ENCODE data around the gene AP4M1.
A peak's percentile ranks its signal among the peaks of the same experiment; 100 is the strongest.

Gene AP4M1

DNA sequence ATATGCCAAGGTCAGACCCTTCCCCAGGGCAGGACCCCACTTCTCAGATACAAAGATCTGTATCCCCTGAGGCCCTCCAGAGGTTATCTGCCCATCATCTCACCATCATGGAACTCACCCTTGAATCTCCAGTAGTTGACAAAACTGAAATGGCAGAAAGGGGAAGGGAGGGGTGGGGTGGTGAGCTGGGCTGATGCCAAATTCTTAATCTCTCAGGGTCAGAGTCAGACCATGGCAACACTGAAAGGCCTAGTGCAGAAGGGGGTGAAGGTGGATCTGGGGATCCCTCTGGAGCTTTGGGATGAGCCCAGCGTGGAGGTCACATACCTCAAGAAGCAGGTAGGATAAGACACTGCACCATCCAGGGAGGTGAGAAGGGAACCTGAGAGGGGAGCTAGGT, 21.1 kb downstream of the AP4M1 start:
- H3K9ac ChIP-seq (ENCODE audit: low read length) = no peak overlapping the region; the same call in 1 of the 2 replicates
- no peaks in the 10 kb centered on the region for H3K79me2 ChIP-seq (ENCODE audit: insufficient read depth, low read length)
- H3K27me3 ChIP-seq (ENCODE audit: insufficient read depth, low read length) = no peaks in the 10 kb centered on the region
- no peak for TF ChIP-seq EZH2 (IDR thresholded peaks at IDR 0.05; ENCODE audit: borderline replicate concordance, low read length)
- H3K36me3 ChIP-seq (ENCODE audit: insufficient read depth, low read length) = peaks cover 18% of the 10 kb centered on the region; the same call in 1 of the 2 replicates
- peak overlapping the region; percentile 2; the same call in 1 of the 2 replicates for H3K4me2 ChIP-seq (ENCODE audit: low read length)
- H3K27ac ChIP-seq (ENCODE audit: low read depth, low read length, poor library complexity, severe bottlenecking) = peak overlapping the region; percentile 35
- H3K4me1 ChIP-seq (ENCODE audit: insufficient read depth, low read length, severe bottlenecking) = peaks cover 47% of the 10 kb centered on the region
- no peak overlapping the region for H3K4me3 ChIP-seq (ENCODE audit: low read depth, low read length, poor library complexity, severe bottlenecking)
- no peaks in the 10 kb centered on the region for H3F3A ChIP-seq (ENCODE audit: insufficient read depth, low read length)
- H2AFZ ChIP-seq (ENCODE audit: low read length) = no peak overlapping the region
- no peaks in the 10 kb centered on the region for H4K20me1 ChIP-seq (ENCODE audit: insufficient read depth, low read length)
- no peaks in the 10 kb centered on the region for H3K9me3 ChIP-seq (ENCODE audit: low read length)
- H3K9me2 ChIP-seq (ENCODE audit: low read depth, low read length) = no peaks in the 10 kb centered on the region

DNA sequence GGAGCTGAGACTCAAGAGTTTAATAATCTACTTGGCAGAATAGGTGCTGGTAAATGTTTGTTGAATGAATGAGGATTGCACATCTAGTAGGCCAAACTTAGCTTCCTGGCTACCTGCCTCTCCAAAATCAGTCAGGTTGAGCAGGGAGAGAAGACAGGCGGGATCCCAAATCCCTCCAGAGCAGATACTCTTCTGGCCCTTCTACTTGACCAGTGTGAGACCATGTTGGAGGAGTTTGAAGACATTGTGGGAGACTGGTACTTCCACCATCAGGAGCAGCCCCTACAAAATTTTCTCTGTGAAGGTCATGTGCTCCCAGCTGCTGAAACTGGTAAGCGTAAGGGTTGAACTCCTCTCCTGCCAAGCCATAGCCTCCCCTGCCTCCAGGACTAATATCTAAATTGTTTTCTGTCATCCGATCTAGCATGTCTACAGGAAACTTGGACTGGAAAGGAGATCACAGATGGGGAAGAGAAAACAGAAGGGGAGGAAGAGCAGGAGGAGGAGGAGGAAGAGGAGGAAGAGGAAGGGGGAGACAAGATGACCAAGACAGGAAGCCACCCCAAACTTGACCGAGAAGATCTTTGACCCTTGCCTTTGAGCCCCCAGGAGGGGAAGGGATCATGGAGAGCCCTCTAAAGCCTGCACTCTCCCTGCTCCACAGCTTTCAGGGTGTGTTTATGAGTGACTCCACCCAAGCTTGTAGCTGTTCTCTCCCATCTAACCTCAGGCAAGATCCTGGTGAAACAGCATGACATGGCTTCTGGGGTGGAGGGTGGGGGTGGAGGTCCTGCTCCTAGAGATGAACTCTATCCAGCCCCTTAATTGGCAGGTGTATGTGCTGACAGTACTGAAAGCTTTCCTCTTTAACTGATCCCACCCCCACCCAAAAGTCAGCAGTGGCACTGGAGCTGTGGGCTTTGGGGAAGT, 23.1 kb downstream of the AP4M1 start:
- Histone ChIP-seq H3K9me2 (ENCODE audit: low read depth, low read length) (no peaks in the 10 kb centered on the region), H3F3A (ENCODE audit: insufficient read depth, low read length) (no peaks in the 10 kb centered on the region), H3K27me3 (ENCODE audit: insufficient read depth, low read length) (no peaks in the 10 kb centered on the region), H3K9me3 (ENCODE audit: low read length) (no peaks in the 10 kb centered on the region), H3K4me1 (ENCODE audit: insufficient read depth, low read length, severe bottlenecking) (peaks cover 48% of the 10 kb centered on the region), H3K9ac (ENCODE audit: low read length) (peak overlapping the region; percentile 24; the same call in 1 of the 2 replicates), H3K36me3 (ENCODE audit: insufficient read depth, low read length) (peaks cover 18% of the 10 kb centered on the region; the same call in 1 of the 2 replicates), H3K4me2 (ENCODE audit: low read length) (peak overlapping the region; percentile 32), H3K79me2 (ENCODE audit: insufficient read depth, low read length) (no peaks in the 10 kb centered on the region), H4K20me1 (ENCODE audit: insufficient read depth, low read length) (no peaks in the 10 kb centered on the region), H2AFZ (ENCODE audit: low read length) (no peak overlapping the region), H3K27ac (ENCODE audit: low read depth, low read length, poor library complexity, severe bottlenecking) (peak overlapping the region; percentile 65), H3K4me3 (ENCODE audit: low read depth, low read length, poor library complexity, severe bottlenecking) (peak overlapping the region; percentile 70)
- no peak for TF ChIP-seq EZH2 (IDR thresholded peaks at IDR 0.05; ENCODE audit: borderline replicate concordance, low read length)
- TF ChIP-seq, protein P1, sequence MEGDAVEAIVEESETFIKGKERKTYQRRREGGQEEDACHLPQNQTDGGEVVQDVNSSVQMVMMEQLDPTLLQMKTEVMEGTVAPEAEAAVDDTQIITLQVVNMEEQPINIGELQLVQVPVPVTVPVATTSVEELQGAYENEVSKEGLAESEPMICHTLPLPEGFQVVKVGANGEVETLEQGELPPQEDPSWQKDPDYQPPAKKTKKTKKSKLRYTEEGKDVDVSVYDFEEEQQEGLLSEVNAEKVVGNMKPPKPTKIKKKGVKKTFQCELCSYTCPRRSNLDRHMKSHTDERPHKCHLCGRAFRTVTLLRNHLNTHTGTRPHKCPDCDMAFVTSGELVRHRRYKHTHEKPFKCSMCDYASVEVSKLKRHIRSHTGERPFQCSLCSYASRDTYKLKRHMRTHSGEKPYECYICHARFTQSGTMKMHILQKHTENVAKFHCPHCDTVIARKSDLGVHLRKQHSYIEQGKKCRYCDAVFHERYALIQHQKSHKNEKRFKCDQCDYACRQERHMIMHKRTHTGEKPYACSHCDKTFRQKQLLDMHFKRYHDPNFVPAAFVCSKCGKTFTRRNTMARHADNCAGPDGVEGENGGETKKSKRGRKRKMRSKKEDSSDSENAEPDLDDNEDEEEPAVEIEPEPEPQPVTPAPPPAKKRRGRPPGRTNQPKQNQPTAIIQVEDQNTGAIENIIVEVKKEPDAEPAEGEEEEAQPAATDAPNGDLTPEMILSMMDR (IDR thresholded peaks at IDR 0.05; ENCODE audit: low read length) = no peak

DNA sequence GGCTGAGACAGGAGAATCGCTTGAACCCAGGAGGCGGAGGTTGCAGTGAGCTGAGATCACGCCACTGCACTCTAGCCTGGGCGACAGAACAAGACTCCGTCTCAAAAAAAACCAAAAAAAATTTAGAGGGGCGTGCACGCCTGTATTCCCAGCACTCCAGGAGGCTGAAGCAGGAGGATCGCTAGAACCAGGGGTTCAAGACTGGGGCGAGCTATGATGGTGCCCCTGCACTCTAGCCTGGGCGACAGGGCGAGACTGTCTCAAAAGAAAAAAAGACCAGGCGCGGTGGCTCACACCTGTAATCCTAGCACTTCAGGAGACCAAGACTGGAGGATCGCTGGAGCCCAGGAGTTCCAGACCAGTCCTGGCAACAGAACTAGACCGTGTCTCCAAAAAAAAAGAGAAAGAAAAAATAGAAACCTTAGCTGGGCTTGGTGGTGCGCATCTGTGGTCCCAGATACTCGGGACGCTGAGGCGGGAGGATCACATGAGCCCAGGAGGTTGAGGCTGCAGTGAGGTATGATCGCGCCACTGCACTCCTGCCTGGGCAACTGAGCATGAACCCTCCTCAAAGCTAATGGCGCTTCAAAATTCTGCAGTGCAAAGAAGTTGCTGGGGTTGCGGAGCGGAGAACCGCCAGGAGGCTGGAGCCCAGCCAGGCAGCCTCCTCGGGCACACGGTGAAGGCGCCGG, 24.9 kb downstream of the AP4M1 start:
- H3K4me1 ChIP-seq (ENCODE audit: insufficient read depth, low read length, severe bottlenecking) = peaks cover 43% of the 10 kb centered on the region
- H3K4me2 ChIP-seq (ENCODE audit: low read length) = peak overlapping the region; percentile 70
- H3K9me3 ChIP-seq (ENCODE audit: low read length) = no peaks in the 10 kb centered on the region
- H2AFZ ChIP-seq (ENCODE audit: low read length) = no peak overlapping the region
- peaks cover 18% of the 10 kb centered on the region; the same call in 1 of the 2 replicates for H3K36me3 ChIP-seq (ENCODE audit: insufficient read depth, low read length)
- no peaks in the 10 kb centered on the region for H3K27me3 ChIP-seq (ENCODE audit: insufficient read depth, low read length)
- H3K4me3 ChIP-seq (ENCODE audit: low read depth, low read length, poor library complexity, severe bottlenecking) = peak overlapping the region; percentile 70
- no peaks in the 10 kb centered on the region for H4K20me1 ChIP-seq (ENCODE audit: insufficient read depth, low read length)
- no peaks in the 10 kb centered on the region for H3K9me2 ChIP-seq (ENCODE audit: low read depth, low read length)
- peak overlapping the region; percentile 94 for H3K27ac ChIP-seq (ENCODE audit: low read depth, low read length, poor library complexity, severe bottlenecking)
- TF ChIP-seq, protein P1 (IDR thresholded peaks at IDR 0.05; ENCODE audit: low read length) = no peak
- no peak for TF ChIP-seq EZH2 (IDR thresholded peaks at IDR 0.05; ENCODE audit: borderline replicate concordance, low read length)
- H3K9ac ChIP-seq (ENCODE audit: low read length) = peak overlapping the region; percentile 84
- H3F3A ChIP-seq (ENCODE audit: insufficient read depth, low read length) = no peaks in the 10 kb centered on the region
- H3K79me2 ChIP-seq (ENCODE audit: insufficient read depth, low read length) = no peaks in the 10 kb centered on the region
